HG02763 (cell line): ENCODE data around the gene CASP1.
"Not testable (repeated sequence)": the region's sequence is repeated elsewhere in the genome, so short reads cannot be mapped to it uniquely, and the experiment has no call there.

ENCODE experiments used
- ATAC-seq: cut with Tn5 transposase; IDR thresholded peaks from one replicate; pipeline ENCODE4 v1.9.1; 2021; ENCODE audit warnings: mild to moderate bottlenecking, moderate library complexity; ENCODE audit not compliant: unreplicated experiment

The CASP1 gene

DNA sequence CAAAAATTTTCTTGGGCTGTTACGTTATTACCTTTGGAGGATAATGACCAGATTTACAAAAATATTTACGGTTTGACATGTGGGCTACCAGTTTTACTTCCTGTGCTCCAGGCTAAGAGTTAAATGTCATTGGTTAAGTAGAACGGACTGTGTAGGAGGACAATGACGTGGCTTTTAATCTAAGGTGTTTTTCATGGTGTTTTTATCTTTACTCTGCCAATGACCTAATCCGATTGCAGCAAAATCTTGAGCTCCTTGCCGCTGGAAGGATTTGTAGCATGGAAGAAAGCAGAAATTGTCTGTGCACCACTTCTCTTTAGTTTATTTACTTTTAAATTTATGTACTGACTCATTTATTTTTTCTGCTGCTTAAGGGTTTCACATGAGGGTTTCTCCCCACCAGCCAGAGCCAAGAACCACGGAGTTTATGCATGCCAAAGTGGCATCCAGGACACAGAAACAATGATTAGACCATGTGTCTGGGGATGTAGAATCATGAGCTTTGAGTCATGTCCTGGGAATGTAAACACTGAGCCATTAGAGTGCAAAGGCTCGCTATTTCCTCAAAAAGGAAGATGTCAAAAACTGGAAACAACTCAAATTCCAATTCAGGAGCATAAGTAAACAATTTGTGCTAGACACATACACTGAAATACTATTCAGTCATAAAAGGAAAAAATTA is 12.1 kb upstream of the CASP1 start:
- no peak for ATAC-seq

DNA sequence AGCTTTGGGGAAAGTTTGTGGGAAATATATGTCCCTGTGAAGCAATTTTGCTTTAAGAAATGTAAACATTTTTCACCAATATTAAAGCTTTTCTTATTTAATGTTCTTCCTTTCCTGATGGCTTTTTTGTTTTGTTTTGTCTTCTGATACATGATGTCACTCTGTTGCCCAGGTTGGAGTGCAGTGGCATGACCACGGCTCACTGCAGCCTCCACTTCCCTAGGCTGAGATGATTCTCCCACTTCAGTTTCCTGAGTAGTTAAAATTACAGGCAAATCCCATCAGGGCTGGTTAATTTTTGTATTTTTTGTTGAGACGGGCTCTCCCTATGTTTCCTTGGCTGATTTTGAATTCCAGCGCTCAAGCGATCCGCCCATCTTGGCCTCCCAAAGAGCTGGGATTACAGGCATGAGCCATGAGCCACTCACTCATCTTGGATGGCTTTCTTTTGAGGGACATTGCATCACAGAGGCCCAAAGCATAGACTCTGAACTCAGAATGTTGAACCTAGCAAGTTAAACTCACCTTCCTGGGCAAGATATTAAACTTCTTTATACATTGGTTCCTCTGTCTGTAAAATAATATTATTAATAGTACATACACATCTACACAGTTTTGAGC is 10.8 kb upstream of the CASP1 start:
- no peak for ATAC-seq

DNA sequence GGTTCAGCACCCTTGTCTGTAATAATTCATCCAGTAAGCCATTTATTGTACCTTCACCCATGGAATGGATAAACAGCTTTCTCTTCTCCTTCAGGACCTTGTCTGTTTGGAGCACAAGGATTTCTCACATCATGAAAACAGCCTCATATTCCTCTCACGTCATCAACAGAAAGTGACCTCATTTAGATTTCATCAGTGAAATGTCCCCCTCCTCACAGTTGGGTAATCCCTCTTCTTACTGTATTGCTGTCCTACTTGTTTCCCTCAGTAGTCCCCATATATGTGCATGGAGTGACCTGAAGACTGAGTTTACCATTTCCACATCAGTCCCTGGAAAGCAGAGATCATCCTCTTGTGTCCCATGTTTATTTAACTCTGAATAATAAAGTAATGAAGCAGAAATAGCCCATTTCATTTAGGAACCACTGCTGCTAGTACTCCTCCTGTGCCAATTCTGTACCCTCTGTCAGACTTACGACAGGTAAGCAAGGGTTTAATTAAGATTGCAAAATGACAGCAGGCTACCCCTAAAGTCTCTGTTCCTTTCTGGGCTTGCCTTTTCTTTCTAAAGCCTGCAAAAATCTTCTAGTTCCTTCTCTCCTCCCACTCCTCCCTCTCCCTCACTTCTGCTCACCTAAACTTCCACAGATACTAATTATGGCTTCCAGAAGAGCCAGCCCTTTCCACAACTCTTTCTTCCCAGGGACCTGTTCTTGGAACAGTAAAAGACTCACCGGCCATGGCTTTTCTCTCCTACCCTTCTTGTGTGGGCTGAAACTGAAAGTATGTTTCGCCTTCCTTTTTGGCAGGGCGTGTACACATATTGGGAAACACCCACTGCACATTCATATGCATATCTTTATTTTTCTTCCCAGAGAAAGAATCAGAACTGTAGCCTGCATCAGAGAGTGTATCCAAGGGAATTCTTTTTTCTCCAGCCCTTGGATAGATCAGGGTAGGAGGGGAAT is 9.9 kb upstream of the CASP1 start, which contains the start of gene CARD16:
Gene CARD16, minus strand, starts transcription at position 779 of the 968 bp plus-strand sequence. Its CDS starts 38 bp downstream, at position 741.
- peak; percentile 100 for ATAC-seq

DNA sequence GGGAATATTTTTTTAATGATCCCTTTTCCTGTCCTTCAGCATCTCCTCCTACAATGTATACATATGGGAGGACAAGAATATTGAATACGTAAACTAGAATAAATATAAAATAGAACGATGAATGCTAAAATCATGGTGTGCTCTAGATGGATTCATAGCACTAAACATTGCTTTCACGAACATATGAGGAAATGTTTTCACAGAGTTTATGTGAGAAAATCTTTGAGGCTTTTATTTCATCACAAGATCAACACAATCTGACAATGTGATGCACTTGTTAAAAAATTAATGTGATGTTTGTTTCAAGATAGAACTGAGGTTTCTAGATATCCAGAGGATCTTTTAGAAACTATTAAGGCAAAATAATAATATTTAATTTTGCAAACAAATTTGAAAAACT is 7.2 kb upstream of the CASP1 start:
- ATAC-seq = no peak

DNA sequence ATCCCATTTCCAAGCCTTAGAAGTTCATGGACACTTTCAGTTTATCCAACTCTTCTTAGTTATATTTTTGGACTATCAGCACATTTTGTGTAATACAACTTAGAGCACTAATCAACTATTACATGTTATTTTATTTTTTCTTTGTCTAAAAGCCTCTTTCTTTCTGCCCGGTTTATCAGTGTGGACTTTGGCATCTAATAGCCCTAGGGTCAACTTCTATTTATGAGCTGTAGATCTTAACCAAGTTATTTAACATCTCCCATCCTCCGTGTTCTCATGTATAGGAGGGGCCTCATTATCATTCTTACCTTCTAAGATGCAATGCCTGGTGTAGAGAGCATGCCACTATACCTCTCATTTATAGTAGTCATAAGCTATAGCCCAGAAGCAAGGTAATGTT is 5.8 kb upstream of the CASP1 start:
- ATAC-seq = no peak

DNA sequence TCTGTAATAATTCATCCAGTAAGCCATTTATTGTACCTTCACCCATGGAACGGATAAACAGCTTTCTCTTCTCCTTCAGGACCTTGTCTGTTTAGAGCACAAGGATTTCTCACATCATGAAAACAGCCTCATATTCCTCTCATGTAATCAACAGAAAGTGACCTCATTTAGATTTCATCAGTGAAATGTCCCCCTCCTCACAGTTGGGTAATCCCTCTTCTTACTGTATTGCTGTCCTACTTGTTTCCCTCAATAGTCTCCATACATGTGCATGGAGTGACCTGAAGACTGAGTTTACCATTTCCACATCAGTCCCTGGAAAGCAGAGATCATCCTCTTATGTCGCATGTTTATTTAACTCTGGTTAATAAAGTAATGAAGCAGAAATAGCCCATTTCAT is 556 bp downstream of the CASP1 start:
- not testable (repeated sequence) for ATAC-seq

DNA sequence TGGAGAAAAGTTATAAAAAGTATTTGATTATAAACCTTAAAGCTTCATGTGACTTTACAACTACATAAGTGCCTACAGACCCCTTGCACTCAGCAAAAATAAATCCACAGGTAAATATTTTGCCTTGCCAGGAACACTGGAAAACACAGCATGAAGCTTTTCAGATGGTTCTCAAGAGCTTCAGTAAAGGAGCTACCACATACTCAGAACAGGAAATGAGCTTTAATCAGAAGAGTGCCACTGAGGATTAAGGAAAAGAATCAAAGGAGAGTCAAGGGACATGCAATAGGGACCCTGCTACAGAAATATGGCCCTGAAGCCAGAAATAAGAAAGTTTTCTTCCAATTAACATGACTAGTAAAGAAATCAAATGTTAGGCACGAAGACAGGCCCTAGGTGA is 1.2 kb downstream of the CASP1 start:
- no peak for ATAC-seq

DNA sequence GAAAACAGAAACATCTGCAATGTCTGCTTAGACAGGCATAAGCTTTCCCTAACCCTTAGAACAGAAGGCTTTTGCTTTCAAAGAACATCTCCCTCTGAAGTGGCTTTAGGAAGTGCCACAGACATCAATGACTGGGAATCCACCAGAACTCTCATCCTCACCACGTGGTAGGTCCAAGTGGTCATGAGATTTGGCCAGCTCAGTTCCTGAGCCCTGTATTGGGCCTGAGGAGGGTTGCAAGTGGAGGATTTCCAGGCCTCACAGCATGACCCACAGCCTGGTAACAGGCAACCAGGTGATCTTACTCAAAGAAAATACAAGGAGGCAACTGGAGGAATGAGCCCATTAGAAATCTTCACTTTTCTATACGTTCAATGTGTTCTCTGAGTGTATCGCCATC is 1.6 kb downstream of the CASP1 start:
- no peak for ATAC-seq

DNA sequence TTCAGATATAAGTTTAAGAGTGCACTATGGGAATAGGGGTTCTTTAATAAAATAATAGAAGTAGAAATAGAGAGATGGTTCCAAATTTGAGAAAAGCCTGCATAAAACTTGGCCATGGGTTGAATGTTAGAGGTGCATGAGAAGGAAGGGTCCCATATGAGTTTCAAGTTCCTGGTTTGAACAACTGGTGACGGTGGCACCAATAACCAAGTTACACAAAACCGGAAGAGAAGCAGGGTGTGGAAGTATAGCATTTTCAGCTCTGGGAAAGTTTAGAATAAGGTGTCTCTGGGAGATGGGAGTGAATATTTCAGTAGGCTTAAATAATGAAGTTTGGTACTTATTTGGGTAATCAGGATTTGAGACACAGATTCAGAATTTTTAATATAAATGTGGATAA is 2.4 kb downstream of the CASP1 start:
- ATAC-seq = no peak

DNA sequence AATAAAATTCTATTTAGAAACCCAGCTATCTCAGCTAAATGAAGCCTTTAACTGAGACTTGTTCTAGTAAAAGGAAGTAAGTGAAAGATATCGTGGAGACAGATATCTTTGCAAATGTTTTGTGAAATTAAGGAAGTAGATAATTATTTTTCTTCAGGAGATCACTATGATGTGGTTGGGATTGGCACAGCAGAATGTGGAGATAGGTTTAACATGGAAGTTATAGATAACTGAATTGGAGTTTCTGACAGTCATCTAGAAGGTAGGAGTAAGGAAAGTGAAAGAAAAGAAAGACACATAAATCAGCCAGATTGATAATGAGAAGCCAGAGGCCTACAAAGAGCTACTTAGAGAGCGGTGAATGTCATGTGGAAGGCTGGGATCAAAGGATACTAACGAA is 7.3 kb downstream of the CASP1 start:
- no peak for ATAC-seq

DNA sequence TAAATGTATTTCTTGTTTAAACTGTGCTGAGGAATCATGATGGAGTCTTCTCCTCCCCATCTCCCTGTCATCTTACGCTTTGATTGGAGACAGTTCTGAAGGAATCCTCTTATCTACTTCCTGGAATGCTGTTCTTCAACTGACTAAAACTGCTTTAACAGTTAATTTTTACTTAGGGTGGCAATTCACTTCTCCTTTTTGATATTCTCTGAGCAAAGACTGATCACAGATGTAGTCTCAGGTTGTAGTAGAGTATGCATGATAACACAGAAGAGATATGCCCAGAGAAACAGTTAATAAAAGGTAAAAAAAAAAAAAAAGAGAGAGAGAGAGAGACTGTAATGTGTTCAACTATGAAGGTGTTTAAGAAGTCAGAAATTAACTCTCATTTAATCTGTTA is 10.6 kb downstream of the CASP1 start:
- ATAC-seq = no peak

DNA sequence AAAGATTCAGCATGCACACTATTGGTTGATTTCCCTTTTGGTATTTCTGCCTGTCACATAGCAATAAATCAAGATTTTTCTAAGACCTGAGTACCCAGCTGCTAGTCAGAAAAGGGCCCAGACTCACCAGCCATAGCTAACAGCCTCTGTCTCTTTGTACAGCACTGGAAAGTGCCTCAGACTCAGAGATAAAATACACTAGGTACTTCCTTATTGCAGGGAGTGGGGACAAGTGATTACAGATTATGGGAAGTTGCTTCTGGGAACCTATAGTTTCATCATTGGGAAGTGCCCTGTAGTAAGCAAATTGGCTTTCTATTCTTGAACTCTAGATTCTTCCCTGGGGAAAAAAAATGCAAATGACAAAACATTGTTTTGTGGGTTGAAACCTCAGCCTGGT is 11.9 kb downstream of the CASP1 start, which contains the start of gene CASP5:
Gene CASP5, minus strand, starts transcription at position 166 of the 400 bp plus-strand sequence. Its CDS starts 32 bp downstream, at position 134.
- no peak for ATAC-seq

DNA sequence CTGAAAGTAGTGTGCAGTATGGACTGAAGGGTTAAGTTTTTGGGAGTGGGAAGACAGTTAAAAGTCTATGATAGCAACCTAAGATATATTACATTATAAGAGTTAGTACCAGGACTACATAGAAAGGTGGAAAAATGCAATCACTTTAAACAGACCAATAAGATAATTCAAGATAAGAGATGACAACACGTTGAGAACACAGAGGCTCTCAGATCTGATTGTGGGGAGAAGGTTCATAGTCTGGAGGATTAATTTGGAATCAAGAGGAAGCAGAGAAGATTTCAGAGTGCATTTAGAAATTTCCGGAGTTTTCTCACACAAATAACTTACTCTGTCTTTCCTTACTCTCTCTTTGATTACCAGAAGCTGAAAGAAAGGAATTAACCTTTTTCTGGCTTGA is 12.4 kb downstream of the CASP1 start:
- ATAC-seq = no peak

DNA sequence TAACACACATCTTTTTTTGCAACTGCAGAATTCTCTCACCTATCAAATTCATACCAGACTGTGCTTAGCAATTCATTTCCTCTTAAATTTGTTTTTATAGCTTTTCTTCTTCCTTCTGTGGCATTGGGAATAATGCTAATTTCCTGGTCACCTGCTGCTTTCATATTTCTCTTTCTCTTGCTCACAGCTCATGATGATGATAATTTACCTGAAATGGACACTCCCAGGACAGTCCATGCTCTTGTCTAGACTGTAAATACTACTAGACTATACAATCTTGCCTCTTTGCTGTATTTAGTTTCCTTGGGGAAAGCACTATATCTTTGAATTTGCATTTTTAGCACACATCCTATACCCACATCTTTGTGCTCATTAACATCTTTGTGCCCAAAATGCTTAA is 27.5 kb downstream of the CASP1 start:
- no peak for ATAC-seq

DNA sequence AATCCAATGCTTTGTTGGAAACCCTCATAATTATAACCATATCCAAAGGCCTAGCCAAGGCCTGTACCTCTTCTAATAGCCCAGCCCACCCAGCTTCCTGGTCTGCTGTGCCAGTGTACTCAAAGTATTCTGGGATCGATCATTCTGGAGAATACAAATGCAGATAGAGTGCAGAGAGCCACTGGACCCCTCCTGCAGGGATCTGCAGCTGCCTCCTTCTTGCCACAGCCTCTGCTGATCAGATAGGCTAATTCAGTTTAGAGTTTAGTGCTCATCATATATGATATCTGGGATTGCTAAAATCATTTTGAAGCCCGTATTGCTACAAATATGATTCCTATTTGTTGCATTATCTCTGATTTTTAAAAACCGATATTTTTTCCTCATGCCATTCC is 29.5 kb downstream of the CASP1 start:
- no peak for ATAC-seq

DNA sequence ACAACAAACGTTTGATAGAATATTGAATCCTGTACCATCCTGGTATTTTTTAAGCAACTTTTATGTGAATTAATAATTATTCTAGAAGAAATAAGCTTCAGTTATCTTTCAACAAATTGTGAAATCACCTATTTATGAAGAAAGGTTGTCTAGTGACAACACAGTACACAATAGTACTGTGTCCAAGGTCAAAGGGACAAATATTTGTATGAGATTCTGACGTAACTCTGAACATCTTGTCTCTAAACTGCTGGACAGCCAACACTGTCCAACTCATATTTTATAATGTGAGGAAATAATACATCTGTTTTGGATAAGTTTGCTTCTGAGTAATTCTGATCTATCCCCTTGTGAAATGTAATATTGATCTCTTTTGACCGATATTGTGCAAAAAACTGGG is 30.9 kb downstream of the CASP1 start:
- ATAC-seq = no peak

DNA sequence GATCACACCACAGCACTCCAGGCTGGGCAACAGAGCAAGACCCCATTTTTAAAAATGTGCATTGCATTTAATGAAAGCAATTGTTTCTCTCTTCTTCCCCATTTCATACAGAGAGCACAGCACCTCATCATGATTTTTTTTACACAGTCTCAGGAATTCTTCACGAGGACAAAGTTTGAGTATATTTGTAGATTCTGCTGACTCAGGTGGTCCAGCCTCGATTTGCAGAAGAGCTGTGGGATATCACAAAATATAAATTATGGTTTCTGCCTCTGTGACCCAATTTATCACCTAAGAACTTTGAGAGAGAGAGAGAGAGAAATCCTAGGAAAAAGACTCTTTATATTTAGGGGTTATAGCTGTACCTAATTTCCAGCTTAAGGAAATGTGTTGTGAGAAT is 31.8 kb downstream of the CASP1 start:
- no peak for ATAC-seq

DNA sequence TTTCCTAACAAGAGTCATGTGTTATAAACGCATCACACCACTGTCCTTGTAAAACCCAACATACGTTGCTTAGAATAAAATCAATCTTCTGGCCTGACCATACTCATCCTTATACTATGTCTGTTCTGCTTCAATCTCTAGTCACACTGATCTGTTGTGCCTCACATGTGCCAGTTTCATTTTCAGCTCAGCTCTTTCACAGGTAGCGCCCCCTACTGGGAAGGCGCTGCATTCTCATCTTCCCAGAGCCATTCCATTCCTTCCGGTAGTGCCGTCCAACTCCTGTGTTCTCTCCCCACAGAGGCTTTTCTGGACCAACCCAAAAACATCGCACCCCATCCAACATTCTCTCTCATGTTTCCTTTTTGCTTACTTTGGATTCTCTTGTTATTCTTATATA is 34.1 kb downstream of the CASP1 start:
- ATAC-seq = peak; percentile 89

DNA sequence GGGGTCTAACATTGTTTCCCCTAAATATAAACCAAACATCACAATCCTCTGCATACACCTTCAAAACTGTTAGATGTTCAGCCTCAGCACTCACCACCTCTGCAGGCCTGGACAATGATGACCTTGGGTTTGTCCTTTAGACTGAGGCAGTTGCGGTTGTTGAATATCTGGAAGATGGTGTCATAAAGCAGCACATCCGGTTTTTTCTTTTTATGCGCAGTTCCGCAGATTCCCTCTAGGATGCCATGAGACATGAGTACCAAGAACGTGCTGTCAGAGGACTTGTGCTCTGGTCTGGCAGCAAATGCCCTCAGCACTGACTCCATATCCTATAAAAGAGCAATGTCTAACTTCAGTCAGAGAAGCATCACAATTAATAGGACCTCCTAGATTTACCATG is 34.8 kb downstream of the CASP1 start:
- ATAC-seq = no peak

DNA sequence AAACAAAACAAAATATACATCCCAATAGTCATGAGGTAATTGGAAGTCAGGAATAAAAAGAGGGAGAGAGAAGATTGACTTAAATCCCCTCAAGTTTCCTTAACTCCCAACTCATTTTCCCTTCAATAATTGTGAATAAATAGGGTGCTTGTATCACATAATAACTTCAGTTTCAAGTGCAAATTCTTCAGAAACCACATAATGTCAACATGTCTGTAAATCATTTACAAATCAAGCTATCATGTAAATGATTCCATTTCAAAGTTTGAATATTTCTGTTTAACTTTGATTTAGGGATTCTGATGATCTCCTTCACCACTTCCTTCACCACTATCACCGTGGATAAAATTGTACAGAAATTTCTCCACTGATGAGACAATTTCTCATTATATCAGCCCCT is 35.2 kb downstream of the CASP1 start:
- ATAC-seq = no peak

DNA sequence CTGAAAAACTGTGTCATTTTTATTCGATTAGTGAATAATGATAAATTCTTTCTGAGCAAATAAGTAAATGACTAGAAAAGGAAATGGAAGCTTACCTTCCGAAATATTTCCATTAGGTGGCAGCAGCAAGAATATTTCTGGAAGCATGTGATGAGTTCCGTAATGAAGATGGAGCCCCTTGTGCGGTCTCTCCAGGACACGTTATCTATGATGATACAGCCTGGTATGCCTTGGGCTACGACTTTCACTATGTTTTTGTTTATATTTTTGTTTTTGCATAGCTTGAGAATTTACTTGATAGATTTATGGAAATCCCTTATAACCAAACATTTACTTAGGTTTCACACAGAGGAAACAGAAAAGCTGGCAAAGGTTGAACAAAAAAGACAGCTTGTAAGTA is 37.7 kb downstream of the CASP1 start:
- ATAC-seq = no peak

DNA sequence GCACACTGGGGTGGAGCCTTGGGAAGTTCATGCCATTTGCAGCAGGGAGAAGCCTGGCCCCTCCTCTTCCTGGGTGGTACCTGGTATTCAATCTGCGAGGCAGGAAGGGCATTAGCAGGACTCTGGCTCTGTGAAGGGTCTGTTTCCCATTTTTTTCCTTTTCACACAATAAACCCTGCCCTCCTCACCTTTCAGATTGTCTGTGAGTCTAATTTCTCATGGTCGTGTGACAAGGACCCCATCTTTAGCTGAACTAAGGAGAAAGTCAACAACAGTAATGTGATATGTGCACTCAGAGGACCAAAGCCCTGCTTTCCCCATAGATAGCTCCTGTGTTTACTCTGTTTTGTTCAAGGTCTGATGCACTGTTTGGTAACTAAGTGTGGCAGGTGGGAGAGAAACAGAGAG is 39.9 kb downstream of the CASP1 start:
- ATAC-seq = no peak
